Fibroblast of skin of right biceps (primary cell): Measurements from ENCODE around the gene DMXL1.
"Not testable (repeated sequence)": the region's sequence is repeated elsewhere in the genome, so short reads cannot be mapped to it uniquely, and the experiment has no call there.

Source experiments
- DNase-seq: peaks from one replicate; pipeline ENCODE4 v3.0.0-alpha.2; 2013

Gene DMXL1

DNA sequence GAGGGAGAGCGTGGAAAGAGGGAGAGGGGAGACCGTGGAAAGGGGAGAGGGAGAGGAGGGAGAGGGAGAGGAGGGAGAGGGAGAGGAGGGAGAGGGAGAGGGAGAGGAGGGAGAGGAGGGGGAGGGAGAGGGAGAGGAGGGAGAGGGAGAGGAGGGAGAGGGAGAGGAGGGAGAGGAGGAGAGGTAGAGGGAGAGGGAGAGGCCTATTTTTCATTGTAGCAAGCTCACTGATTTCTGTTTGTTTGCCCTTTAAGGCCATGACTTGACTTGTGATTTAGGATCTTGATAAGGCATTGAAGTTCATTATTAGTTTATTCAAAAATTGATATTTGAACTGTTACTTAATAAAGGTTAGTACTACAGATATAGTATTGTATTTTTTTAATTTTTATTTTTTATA is 52.4 kb downstream of the DMXL1 start:
- DNase-seq: no peak

DNA sequence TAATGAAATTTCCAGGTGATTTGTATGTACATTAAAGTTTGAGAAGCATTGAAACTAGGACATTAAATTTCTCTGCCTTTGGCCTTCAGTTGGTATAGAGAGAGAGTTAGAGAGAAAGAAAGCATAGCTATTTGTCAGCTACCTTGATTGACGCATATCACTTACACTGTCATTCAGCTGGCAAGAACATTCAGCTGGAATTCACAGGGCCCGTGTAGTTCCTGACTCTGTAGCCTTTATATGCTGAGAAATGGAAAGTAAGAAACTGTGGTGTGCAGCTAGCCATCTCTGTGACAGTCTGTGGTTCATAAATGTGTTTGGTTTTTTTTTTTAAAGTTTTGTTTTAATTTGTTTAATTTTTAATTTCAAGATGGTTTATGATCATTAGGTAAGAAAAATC is 58.9 kb downstream of the DMXL1 start:
- no peak for DNase-seq

DNA sequence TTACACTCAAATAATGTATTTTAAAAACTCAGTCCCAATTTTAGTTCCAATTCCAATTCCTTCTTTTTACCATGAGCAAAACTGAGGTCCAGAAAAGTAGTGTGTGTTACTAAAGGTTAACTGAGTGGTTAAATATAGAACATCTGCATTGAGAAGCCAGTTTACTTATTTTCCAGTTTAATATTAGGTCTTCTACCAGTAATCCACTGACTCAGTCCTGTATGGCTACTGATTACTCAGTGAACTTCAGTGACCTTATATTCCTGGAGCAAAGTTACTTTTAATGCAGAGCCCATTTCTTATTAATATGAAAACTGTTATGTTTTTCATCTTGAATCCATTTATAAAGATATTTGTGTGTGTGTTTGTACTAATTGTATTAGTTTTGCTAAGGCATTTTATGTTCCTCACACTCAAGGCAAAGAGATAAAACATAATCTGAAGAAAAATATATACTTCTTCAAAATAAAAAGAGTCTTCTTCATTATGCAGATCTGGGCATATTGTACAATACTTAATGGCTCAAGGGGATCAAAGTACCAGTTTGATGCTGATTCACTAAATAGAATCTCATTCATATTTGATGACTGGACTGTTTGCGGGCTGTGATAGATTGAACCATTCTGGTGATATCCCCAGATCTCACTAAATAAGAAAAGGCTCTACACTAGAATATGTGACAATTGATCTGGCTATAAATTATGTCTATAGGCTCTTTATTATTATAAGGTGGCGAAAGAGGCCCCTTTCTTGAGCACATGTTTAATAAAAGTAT is 60.8 kb downstream of the DMXL1 start:
- DNase-seq: no peak

DNA sequence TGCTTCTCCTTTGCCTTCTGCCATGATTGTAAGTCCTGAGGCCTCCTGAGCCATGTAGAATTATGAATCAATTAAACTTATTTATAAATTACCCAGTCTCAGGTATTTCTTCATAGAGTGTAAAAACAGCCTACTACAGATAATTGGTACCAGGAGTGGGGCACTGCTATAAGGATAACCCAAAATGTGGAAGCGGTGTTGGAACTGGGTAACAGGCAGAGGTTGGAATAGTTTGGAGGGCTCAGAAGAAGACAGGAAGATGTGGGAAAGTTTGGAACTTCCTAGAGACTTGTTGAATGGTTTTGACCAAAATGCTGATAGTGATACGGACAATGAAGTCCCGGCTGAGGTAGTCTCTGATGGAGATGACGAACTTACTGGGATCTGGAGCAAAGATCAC is 64.9 kb downstream of the DMXL1 start:
- DNase-seq: not testable (repeated sequence)

DNA sequence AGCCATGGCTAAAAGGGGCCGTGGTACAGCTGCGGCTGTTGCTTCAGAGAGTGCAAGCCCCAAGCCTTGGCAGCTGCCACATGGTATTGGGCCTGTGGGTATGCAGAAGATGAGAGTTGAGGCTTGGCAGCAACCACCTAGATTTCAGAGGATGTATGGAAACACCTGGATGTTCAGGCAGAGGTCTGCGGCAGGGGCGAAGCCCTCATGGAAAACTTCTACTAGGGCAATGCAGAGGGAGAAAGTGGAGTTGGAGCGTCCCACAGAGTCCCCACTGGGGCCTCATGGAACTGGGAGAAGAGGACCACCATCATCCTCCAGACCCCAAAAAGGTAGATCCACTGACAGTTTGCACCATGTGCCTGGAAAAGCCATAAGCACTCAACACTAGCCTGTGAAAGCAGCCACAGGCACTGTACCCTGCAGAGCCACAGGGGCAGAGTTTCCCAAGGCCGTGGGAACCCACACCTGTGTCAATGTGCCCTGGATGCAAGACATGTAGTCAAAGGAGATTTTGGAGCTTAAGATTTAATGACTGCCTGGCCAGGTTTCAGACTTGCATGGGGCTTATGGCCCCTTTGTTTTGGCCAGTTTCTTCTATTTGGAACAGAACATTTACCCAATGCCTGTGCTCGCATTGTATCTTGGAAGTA is 65.9 kb downstream of the DMXL1 start:
- no peak for DNase-seq

DNA sequence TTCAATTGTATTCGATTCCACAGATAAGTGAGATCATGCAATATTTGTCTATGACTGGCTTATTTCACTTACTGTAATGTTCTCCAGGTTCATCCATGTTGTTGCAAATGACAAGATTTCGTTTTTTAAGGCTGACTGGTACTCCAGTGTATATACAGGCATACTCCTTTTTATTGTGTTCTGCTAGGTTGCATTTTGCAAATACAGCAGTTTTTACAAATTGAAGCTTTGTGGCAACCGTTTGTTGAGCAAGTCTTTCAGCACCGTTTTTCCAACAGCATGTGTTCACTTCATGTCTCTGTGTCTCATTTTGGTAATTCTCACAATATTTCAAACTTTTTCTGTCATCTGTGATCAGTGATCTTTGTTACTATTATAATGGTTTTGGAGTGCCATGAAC is 82.7 kb downstream of the DMXL1 start:
- no peak for DNase-seq

- DNase-seq: no peak
Observed at GRCh38 chr5:119158144-119158543, 87.3 kb downstream of the DMXL1 start.

DNA sequence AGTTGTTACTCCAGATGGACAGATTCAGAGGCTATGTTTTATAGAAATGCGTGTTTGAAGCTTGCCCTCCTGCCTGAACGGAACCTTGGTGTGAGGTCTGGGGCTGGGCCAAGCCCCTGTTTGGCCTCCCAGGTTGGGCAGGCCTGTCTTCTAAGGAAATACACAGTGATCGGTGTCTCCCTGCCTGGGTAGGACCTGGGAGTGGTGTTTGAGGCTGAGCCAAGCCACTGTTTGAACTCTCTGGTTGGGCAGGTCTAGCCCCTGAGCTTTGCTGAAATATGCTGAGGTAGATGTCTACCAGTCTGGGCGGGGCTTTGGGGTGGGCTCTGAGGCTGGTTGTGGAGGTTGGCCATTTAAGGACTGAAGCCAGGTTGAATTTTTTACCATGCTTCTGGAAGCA is 90.5 kb downstream of the DMXL1 start:
- no peak for DNase-seq

DNA sequence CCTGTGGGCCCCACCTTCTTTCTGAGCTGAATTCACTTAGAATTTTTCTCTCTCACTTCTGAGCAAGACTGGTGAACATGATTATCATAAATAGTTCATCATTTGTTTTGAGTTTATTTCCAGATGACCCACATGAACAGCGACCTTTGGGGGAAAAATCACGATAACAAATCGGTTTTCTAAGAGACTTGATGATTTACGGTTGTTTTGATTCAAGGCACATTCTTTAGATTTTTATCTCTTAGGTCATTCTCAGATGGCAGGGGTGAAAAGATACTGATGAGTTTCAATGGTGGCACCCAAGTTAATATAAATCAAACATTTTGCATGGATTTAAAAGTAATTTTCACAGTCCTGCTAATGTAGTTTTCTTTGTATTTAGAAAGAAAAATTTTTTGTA is 95.1 kb downstream of the DMXL1 start:
- peak; percentile 14 for DNase-seq

DNA sequence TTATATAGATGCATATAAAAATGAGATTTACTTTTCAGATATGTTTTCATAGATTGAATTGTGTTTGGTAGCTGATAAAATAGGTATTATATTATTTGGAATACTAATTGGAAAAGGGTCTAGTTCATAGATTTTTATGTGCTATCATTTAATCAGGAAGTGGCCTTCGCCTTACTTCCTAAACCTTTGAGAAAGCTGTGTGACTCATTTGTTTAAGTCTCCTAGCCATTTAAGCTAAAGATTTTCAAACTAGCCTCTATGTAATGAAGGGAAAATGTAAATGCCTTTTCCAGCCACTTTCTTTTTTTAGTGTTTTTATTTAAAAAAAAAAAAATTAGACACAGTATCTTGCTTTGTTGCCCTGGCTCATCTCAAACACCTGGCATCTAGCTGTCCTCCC is 97.5 kb downstream of the DMXL1 start:
- peak; percentile 3 for DNase-seq

DNA sequence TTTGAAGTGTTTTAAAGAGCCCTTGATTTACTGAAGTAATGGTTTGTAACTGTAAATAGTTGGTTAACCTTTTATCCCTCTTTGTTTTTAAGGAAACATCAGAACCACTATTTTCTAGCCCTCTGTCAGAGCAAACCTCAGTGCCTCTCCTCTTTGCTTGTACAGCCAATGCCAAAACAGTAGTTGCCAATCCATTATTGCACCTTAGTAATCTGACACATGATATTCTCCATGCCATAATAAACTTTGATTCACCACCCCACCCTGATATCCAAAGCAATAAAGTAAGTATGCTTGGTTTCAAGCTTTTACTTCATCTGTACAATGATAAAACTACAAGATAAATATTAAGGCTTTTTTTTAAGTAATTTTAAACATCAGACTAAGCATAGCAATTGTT is 100.8 kb downstream of the DMXL1 start:
- no peak for DNase-seq

- no peak for DNase-seq
Observed at GRCh38 chr5:119174578-119175163, 103.8 kb downstream of the DMXL1 start.

DNA sequence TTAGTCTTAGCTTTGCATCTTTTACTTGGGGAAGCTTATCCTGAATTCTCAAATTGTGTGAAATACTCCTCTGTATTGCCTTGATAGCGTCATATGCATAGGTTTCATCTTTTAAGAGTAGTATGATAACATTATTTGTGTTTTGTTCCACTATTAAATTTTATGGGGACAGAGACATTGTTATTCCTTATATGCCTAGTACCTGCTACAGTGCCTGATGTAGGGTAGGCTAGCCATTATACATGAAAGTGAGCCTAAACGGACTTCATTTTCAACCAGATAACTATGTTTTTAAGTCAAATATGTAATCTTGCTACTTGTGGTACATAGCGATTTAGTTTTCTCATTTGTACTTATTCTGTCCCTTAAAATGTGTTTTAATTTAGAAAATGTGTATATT is 105.9 kb downstream of the DMXL1 start:
- no peak for DNase-seq

DNA sequence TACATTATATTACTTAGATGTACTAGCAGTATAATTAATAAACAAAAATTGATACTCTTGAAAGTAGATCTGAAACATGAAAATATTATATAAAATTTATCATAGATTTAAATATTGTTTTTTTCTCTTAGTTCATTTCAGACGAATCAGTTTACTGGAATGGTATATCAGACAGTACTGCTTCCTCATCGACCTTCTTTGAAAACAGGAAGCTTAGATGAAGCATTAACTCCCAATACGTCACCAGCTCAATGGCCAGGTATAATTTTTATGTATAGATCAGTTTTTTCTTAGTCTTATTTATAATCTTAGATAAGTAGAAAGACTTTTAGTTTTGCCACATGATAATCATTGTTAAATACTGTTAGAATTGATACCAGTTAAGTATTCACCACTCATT is 106.3 kb downstream of the DMXL1 start:
- no peak for DNase-seq

- DNase-seq: no peak
Observed at GRCh38 chr5:119178435-119178834, 107.5 kb downstream of the DMXL1 start.

- DNase-seq: peak; percentile 5
Observed at GRCh38 chr5:119179857-119180641, 109.2 kb downstream of the DMXL1 start.

DNA sequence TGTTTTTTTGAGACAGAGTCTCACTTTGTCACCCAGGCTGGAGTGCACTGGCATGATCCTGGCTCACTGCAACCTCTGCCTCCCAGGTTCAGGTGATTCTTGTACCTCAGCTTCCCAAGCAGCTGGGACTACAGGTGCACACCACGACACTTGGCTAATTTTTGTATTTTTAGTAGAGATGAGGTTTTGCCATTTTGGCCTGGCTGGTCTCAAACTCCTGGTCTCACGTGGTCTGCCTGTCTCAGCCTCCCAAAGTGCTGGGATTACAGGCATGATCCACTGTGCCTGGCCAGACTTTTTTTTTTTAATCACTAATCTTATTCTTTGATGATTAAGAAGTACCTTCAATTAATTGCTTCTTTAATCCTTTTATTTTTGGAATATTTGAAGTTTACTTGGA is 114.6 kb downstream of the DMXL1 start:
- not testable (repeated sequence) for DNase-seq

DNA sequence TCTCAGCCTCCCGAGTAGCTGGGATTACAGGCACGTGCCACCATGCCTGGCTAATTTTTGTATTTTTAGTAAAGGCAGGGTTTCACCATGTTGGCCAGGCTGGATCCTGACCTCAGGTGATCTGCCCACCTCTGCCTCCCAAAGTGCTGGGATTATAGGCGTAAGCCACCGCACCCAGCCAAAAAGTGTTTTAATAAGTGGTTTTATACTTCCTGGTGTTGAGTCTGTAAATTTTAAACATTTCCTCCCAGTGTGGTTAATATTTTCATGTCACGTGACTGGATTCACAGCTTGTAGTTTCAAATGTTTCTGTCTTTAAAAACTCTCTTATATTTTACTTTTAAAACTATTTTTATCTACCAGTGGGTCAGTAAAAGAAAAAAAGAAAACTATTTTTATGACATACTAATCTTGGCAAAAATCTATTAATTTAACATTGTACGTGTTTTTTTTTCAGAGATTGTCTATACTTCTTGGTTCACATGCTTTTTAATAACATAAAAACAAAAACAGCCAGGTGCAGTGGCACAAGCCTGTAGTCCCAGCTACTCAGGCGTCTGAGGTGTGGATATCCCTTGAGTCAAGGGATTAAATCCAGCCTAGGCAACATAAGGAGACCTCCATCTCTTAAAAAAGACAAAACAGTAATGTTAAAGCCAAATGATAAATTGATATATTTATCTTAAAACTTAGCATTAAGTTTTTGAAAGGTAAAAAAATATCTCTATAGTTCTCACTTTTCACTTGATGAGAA is 117.1 kb downstream of the DMXL1 start:
- DNase-seq: no peak

DNA sequence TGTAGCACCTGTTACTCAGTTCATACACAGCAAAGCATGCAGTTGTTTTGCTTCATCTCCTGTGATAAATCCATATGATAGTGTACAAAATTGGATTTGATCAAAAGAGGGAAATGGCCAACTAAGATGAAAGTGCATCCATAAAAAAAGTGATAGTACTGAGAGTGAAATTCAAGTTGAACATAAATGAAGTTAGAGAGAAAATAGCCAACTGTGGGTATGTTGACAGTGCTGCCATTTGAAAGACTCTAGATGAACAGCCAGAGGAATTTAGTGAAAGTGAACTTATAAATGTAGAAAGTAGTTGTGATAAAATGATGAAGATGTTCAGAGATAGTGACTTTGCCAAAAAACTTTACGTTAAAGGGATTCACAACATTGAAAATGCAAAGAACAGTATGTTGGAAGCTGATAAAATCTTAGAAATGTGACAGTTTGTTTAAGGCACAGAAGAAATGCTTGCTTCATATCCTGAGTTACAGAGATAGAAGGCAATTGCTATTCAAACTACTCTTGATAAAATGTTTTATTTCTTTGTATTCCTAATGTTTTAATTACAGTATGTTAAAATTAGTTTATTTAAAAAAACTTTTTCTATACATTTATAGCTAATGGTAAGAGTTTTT is 119.7 kb downstream of the DMXL1 start:
- DNase-seq: no peak

DNA sequence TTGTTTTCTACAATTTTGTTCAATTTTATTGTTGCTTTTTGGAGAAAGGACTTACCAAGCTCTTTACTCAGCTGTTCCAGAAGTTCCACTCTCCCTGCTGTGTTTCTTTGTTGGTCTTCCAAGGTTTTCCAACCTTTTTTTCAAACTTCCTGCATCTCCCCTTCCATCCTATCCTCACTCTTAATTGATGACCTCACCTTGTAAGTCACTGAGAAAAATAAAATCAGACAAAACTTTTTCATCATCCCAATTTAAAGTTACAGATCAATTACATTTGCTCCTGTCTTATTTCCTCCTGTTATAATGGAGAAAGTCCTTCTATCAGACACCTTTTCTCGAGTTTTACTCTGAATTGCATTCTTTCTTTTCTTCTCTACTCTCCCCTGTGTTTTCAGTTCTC is 121.1 kb downstream of the DMXL1 start:
- no peak for DNase-seq

DNA sequence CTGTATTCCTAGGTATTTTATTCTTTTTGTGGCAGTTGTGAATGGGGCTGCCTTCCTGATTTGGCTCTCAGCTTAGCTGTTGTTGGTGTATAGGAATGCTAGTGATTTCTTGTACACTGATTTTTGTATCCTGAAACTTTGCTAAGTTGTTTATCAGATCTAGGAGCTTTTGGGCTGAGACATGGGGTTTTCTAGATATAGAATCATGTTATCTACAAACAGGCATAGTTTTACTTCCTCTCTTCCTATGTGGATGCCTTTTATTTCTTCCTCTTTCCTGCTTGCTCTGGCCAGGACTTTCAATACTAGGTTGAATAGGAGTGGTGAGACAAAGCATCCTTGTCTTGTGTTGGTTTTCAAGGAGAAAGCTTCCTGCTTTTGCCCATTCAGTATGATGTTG is 129.9 kb downstream of the DMXL1 start:
- no peak for DNase-seq

GRCh38 chr5:119207105-119207504 is 136.2 kb downstream of the DMXL1 start:
- DNase-seq: no peak
